Stimulated activated CD4-positive, alpha-beta T cell treated with anti-CD3 and anti-CD28 coated beads, Interleukin-4, amount 100 ng/mL, for 1 hour (primary cell): Measurements from ENCODE around the gene MAP3K3.

Source experiments
- DNase-seq: peaks from one replicate; pipeline ENCODE4 v3.0.0-alpha.2; 2020

MAP3K3 gene

DNA sequence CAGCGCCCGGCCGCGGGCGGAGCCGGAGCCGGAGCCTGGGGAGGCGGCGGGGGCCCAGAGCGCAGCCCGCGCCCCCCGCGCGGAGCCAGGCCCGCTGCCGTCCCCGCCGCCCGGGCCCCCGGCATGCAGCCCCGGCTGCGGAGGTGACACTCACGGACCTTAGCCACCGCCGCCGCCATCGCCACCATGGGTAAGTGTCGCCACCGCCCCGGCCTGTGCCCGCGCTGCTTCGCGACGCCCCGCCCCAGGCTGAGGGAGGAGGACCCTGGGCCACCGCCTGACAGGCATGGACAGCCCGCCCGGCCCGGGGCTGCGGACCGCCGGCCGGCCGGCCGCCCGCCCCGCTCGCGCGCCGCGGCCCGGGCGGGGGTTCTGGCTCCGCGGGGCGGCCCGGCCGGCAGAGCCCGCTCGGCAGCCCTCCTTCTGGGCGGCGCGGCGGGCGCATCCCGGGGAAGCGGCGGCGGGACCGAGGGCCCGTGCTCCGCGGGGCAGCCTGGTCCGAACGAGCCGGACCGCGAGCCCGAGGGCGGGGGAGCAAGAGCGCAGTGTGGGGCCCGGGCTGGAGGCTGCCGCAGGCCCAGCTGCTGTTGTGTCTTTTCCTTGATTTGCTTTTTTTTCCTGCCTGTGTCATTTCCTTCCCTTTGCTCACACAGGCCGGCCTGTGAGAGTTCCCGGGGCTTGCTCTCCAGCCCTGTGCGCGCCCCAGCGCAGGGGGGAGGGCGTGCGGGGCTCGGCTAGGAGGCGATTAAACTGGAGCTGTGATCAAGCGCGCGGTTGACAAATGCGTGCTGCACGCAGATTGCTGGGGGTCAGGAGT, 565 bp downstream of the MAP3K3 start:
- DNase-seq: peak; percentile 70

DNA sequence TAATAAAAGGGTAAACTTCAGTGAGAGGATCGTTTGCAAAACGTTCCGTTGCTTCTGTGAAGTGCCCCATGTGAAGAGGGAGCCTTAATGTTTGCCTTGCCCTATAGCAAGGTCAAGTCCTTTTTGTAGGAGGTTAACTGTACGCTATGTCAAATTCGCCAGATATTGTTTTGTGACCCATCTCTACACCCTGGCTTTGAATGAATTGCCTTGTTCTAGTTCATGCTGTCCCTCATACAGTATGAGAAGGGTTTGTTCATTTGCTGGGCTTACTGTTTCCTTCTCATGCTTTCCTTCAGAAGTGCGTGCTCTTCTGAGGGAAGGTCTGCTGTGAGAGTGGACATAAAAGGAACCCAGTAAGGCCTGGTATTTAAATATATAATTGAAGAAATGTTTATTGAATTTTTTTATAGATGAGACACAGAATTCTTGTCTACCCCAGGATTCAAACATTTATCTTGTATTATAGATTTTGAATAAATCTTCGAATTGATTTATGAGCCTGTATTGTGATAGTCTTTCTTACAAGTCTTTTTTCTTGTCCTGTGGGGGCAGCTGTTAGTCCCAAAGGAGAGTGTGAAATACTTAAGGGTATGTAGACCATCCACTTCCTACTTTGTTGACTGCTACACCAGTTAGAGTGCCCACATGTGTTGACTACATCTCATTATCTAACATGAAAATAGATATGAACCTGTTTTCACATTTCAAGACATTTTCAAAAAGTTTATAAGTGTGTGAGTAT, 1.7 kb downstream of the MAP3K3 start:
- DNase-seq: no peak

DNA sequence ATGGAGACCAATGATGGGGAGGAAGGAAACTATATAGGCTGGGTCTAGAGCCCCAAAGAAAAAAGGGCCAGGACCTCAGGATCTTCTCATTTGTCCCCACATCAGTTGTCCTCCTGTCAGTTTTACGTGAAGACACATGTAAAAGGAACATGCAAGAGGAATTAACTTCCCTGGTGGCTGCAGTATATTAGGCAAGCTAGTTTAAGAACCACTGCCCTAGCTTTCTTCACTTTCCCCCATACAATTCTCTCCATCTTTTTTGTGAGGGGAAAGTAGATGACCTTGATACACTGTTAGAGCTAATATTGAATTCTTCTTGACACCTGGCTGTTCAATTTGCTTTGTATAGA, 2.3 kb downstream of the MAP3K3 start:
- no peak for DNase-seq

DNA sequence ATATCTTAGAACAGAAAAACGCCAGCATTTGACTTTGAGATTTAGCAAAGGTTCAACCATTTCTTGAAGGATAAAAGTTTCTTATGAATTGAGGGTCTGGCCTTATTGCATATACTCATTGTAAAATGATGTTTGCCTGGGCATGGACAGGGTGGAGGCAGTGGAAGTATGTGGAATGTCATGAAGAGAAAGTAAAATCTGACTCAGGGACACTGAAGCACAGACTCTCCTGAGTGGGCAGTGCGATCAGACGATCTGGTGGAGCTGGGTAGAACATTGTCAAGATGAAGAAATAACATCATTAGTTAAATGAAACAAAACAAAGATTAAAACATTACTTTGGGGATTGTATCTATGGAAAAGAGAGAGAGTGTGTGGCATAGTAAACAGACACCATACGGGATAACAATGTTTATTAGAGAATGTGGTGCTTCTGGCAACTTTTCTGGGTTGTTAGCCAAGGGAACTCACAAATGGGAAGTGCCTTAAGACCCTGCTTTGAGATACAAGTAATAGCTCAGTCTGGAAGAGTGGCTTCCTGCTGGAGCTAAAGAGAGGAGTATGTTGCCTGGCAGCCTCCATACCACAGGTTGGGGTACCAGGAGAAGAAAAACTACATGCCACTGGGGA, 4.4 kb downstream of the MAP3K3 start:
- no peak for DNase-seq

DNA sequence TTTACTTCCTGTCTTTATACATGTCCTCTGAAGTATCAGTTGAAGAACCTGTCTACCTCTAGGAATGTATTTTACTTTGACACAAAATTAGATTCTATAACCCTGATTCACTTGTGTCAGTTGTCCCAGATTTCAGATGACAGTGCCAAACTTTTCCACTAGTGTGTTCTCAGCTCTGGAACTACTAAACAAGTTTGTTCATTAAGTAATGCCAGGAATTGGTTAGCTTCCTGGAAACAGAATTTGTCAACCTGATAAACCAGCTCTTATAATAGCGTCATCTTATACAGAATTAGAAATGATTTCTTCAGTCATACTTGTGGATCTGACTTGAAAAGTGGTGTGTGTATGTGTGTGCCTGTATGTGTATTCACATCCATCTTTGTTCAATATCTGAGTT, 7.4 kb downstream of the MAP3K3 start:
- DNase-seq: no peak

DNA sequence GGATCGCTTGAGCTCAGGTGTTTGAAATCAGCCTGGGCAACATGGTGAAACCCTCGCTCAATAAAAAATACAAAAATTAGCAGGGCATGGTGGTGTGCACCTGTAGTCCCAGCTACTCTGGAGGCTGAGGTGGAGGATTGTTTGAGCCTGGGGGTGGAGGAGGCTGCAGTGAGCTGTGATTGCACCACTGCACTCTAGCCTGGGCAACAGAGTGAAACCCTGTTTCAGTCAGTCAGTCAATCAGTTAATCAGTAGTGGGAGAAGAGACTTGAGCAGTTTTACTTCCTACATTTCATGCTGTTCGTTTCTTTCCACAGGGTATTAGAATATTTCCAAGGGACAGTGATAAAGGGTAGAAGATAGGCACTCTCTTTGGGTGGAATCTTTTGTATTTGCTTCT, 8.8 kb downstream of the MAP3K3 start:
- DNase-seq: no peak

DNA sequence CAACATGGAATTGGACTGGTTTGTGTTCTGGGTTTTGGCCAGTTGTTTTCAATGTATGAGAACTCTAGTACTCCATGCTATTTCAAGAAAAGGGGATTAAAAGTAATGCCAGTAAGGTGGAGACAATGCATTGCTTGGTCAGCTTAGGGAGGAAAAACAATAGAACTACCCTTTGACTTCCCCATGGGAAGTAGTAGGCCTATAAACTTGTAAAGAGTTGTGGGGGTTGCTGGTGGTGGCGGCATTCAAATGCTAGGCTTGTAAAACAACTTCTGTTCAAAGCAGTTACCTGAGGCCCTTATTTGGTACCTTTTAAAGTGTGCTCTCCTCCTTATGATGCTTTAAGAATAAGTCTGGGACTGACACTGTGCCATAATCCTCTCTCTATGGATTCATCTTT, 9.4 kb downstream of the MAP3K3 start:
- DNase-seq: no peak

DNA sequence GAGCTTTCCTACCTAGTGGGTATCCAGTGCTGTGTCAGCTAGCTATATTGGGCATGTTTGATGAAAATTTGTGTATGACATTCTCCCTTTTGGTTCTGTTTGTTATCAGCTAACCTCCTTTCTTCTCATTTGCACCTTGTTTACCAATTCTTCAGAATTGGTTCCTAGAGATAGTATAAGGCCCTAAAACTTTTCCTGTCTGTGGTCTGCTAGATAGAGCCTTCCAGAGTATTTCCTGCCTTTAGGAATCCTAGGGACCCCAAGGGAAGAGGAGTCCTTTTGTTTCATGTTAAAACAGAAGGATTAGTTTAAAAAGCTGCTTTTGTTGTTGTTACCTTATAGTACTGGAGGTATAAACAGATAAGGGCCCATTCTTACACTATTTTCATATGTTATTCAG, 11.5 kb downstream of the MAP3K3 start:
- no peak for DNase-seq

DNA sequence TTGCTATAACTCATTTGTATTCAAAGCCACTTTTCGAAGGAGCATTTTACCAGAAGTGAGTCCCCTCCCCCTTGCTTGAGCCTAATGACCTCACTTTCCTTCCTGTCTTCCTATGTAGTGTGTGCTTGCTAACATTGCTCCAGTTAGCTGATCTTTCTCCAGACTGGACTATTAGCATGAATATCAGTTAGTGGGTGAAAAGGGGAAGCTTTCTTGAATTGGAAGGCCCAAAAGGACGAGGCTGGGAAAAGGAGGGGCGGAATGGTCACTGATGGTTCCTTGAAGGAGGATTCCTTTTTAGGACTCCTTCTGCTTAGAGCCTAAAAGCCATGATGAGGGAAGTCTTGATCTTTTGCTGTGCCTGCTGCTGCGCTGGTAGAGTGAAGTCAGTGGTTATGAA, 11.9 kb downstream of the MAP3K3 start:
- DNase-seq: no peak

DNA sequence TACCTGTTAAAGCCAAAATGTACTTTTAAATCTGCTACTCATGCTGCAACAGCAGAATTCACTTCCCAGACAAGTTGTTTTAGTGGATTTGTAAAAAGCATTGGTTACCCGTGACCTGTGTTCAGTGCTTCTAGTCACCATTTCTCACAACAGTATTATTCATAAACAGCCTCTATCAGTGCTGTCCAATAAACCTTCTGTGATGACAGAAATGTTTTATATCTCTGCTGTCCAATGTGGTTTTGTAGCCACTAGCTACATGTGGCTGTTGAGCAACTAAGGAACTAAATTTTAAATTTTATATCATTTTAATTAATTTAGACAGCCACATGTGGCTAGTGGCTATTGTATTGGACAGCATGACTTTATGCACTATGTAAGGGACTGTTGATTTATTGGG, 12.6 kb downstream of the MAP3K3 start:
- no peak for DNase-seq

DNA sequence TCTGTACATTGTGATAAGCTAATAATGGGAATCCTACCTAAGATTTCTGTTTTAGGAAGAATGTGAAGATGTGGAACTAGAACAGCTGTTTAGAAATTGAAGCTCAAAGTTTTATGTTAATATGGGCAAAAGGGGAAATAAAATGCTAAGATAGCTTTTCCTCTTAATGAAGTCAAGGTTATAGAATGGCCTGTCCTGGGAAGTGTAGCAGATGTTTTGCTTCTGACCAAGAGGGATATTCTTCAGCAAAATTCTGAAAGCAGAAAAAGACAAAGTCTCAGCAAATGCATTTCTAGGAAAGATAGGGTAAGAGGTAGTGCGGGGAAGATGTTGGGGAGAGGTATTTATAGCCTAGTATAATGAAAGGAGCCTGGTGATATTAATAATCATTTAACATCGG, 13.1 kb downstream of the MAP3K3 start:
- no peak for DNase-seq

DNA sequence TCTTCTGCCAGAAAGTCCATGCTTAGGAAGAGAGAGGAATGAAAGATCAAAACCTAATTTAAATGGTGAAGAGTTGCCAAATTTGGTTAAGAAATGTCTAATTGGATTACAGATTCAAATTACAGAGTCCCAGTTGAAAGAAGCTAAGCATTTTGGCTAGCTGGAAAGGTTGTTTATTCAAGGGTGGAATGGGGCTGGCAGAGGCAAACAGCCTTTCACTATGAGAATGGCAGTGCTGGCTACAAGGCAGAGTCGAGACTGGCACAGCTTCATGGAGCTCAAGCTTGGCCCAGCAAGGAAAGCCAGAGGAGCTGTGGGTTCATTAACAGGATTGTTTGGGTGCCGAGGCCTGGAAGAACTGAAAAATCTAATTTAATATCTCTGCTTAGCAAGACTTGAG, 13.6 kb downstream of the MAP3K3 start:
- DNase-seq: no peak

DNA sequence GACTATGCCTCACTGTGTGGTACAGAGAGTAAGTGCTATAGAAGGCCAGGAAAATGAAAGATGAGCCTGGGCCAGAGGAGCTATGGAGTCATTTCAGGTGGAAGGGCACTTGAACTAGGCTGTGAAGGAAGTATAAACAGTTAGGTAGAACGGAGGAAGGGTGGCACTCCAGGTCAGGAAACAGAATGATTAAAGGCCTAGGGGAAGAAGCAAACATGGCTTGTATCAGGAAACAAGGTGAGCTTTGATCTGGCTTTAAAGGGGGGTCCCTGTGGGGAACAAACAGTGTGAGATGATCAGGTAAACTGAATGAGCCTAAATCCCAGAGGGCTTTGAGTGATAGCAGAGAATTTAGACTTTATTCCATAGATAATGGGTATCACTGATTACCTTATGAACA, 16.9 kb downstream of the MAP3K3 start:
- DNase-seq: no peak

DNA sequence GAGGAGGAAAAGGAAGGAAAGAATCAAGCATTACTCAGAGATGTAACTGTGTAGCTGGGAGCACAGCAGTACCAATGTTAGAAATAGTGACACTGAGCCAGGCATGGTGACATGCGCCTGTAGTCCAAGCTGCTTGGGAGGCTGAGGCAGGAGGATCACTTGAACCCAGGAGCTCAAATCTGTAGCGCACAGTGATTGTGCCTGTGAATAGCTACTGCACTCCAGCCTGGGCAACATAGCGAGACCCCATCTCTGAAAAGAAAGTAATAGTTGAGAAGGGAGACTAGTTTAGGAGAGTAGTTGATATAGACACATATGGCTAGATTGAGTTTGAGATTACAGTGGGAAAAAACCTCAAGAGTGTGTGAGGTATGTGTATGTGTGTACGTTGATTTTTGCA, 17.8 kb downstream of the MAP3K3 start:
- no peak for DNase-seq

DNA sequence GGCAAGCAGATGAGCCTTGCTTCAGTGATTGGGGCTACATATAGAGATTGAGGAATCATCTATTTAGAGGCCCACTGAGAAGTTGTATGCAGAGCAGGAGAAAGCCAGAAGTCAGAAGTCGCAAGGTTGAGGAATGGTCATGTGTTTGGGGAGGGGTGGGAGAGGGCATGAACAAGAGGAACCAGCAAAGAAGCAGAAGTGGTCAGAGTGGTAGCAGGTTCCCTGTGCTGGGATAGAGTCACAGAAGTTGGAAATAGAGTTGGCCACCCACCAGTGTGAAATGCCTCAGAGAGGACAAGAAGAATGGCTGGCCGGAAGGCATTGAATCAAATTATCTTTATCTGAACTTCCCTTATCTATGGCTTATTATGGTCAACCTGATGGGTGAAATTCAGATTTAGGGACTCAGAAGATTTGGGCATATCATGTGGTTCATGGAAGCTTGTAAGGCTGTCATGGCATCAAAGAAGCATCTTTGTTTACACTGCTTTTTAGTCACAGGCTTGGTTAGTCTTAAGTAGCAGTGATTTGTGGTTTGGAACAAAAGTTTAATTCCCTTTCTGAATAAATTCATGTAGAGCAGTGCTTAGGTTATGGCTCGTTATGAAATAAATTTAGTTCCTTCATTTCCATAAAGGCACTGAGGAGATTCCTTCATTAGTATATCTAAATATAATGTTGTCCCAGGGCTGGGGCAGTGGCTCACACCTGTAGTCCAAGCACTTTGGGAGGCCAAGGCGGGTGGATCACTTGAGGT, 19.7 kb downstream of the MAP3K3 start:
- no peak for DNase-seq

DNA sequence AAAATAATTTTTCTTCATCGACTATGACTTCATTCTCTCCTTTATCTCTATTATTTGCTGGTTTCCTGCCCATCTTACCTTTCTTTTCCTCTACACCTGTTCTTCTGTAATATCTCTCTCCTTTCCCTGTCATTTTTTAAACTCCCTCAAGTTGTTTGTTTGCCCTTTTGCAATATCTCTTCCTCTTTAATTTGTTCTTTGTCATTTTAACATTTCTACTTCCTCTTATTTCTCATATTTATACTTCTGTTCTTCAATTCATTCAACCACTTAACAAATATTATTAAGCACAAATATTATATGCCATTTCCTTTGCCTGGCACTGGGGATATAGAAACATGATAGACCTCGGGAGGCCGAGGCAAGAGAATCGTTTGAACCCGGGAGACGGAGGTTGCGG, 22.6 kb downstream of the MAP3K3 start:
- DNase-seq: no peak

DNA sequence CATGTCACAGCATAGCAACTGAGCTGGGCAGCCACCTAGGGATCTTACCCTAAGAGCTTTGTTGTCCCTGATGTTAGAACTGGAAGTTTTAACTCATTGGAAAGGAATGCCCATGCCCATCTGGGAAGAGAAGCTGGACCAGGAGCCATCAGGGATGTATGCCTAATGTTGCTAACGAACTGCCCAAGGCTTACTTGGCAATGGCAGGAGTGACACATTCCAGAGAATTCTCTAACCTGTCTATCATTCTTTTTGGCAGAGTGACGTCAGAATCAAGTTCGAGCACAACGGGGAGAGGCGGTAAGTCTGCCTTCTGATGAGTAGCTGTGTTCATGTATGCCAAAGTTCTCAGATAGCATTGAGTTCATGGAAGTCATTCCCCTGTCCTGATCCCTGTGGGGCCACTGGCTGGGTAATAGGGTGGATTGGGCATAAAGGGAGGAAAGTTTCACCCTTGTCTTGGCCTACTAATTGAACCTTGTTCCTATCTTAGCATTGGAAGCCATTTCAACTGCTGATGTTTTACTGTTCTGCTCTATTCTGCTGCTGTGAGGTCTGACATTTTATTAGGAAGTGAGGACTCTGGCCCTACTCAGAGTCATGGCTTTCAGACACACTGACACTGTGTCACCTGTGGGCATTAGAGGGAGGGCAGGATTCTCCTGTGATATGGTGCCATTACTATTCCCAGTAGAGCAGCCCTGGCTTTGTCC, 23.7 kb downstream of the MAP3K3 start:
- DNase-seq: no peak

DNA sequence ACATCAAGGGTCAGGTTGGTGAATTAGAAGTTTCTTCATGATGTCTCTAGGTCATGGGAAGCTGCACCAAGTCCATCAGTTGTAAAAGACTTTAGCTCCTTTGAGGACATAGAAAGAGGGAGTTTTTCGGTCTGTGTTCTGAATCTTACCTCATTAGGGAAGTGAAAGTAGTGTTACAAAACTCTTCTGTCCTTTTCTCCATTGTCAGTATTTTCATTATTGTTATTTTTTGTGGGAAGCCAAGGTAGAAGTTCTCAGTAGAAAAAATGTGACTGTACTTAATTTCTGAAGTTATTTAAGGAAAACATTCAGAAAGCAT, 24.2 kb downstream of the MAP3K3 start:
- DNase-seq: no peak

DNA sequence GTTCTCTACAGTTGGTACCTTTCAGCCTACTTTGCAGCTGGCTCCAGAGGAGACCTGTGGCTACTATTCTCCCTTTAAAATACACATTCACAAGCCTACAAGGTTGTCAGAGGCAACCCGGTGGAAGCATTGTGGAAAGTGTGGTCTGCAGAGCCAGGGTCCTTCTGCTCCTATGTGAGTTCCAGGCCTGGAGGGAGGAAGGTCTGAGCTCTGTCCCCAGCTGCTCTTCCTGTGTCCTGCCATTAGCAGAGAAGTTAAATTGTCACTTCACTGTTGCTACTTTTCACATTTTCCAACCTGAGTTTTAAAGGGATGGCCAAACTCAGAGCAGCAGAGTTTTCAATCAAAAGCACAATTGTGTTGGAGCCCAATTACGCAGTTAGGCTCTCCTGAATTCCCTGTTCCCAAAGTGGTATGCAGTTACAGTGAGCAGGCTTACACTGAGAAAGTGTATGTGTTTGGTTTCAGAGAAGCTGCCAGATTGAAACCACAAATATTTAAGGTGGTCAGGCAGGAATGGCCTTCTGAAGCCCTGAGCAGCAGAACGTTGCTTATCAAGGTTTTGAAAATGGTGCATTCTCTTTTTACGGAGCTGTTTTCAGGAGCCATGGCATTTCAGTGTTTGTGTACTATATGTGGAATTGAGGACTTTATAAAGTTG, 25.0 kb downstream of the MAP3K3 start:
- DNase-seq: no peak

DNA sequence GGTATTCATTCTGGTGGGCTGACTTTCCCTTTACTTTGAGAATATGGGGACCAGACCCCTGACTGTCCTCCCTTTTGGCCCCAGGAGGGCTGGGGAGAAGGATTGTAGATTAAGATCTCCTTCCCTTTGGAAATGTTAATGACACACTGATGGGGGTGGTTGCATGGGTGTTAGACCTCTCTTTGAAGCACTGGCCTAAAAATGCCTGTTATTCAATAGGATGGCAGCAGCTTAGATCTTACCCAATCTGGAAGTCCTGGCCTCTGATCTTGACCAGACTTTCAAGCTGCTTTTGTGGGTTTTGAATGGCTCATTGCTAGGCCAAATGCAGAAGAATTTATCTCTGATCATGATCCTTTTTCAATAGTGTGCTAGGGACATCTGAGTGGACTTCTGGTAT, 25.7 kb downstream of the MAP3K3 start:
- DNase-seq: no peak

DNA sequence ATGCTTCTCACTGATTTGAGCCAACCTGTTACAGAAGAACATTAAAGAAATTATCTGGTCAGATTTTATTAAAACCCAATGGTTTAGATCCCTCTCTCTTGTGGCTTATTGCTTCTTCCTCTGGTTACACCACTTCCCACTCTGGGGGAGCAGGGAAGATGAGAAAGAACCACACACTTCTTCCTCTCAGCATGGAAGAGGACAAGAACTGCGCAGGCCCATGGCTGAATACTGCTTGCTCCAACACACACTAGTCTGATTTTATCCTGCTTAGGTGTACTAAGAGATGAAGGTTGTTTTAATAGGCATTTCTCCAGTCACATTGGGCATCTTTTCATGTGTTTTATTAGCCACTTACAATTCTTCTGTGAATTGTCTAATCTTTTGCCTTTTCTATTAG, 27.6 kb downstream of the MAP3K3 start:
- no peak for DNase-seq

DNA sequence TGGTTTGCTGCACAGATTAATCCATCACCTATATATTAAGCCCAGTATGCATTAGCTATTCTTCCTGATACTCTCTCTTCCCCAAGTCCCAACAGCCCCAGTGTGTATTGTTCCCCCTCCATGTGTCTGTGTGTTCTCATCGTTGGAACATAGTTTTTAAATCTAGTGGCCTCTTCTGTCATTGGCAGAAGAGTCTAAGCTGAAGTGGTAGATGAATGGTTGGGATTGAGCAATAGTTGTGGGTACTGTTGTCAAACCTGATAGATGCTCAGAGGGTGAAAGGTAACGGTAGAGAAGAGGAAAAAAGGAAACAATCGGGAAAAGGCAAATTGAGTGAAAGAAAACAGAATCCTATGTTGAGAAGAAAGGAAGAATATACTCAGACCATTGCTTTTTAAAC, 29.9 kb downstream of the MAP3K3 start:
- no peak for DNase-seq

DNA sequence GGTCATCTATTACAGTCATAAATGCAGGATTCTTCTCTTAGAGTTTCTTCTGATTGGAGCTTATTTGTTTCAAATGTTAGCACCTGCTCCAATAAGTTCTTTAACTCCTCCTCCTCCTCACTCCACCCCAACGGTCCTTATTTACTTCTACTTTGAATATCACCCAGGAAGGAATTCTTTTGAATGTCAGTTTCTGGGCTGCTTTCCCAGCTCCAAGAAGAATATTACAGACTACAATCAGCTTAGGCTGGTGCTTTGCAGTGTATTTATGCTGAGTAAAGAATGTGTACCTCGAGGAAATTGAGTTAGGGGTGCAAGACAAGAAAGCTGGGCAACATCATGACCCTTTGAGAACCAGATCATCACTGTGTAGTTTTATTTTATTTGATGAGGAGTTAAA, 30.8 kb downstream of the MAP3K3 start:
- no peak for DNase-seq
